Ovary (tissue), 3 donors: Measurements from ENCODE around the gene SPARCL1.

ENCODE experiments used
- EP300 ChIP-seq: sonication (generic); formaldehyde crosslinking; IDR thresholded peaks from one replicate; pipeline ENCODE4 v1.6.1; 2017; ENCODE audit warnings: antibody characterized with exemption
- POLR2A ChIP-seq: fragments of 450-650 bp; IDR thresholded peaks from one replicate; pipeline ENCODE4 v1.6.1; 2017; ENCODE audit warnings: antibody characterized with exemption, mild to moderate bottlenecking, moderate library complexity
- TF ChIP-seq, protein P1 (sequence below), 3 donors: fragments of 450-650 bp in 2 of 3; fragments of 200-600 bp in 1 of 3; IDR thresholded peaks; one replicate each; pipeline versions ENCODE4 v1.5.1 to v1.8.0; 2016 to 2022; ENCODE audit warnings: antibody characterized with exemption in 3 of 3, mild to moderate bottlenecking in 1 of 3
- donor health status: DM: no; HTN: no; CAD: no.

GRCh38 chr4:87532907-87533306, 3.7 kb upstream of the SPARCL1 start:
- TF ChIP-seq, protein P1, sequence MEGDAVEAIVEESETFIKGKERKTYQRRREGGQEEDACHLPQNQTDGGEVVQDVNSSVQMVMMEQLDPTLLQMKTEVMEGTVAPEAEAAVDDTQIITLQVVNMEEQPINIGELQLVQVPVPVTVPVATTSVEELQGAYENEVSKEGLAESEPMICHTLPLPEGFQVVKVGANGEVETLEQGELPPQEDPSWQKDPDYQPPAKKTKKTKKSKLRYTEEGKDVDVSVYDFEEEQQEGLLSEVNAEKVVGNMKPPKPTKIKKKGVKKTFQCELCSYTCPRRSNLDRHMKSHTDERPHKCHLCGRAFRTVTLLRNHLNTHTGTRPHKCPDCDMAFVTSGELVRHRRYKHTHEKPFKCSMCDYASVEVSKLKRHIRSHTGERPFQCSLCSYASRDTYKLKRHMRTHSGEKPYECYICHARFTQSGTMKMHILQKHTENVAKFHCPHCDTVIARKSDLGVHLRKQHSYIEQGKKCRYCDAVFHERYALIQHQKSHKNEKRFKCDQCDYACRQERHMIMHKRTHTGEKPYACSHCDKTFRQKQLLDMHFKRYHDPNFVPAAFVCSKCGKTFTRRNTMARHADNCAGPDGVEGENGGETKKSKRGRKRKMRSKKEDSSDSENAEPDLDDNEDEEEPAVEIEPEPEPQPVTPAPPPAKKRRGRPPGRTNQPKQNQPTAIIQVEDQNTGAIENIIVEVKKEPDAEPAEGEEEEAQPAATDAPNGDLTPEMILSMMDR (IDR thresholded peaks at IDR 0.05), result no peak
- no peak for TF ChIP-seq POLR2A
- no peak for TF ChIP-seq EP300
